ENCODE data around the gene TRIM32. TPM values are rescaled to one million over a fixed set of nuclear protein-coding genes. Genes with fewer than 3 reads are reported as not detected.

TRIM32 gene
- total and polyA plus RNA-seq, 2 donors: 5.5 to 7.6 TPM

- Histone ChIP-seq H3K4me1 (ENCODE audit: control insufficient read depth in 2 of 2, insufficient read depth in 2 of 2, low read length in 2 of 2) (no peaks in the 10 kb centered on the region), H3K27ac (ENCODE audit: low read depth in 1 of 2, low read length in 1 of 2) (no peak overlapping the region), H3K36me3 (ENCODE audit: control insufficient read depth in 2 of 2, insufficient read depth in 2 of 2, low read length in 1 of 2) (no peaks in the 10 kb centered on the region), H3K4me3 (ENCODE audit: low read length in 2 of 2) (no peak overlapping the region), H3K9me3 (ENCODE audit: control insufficient read depth in 2 of 2, insufficient read depth in 1 of 2, low read length in 1 of 2) (no peaks in the 10 kb centered on the region), H3K27me3 (ENCODE audit: control insufficient read depth in 2 of 2, insufficient read depth in 1 of 2, low read length in 1 of 2) (no peaks in the 10 kb centered on the region)
- no peak for DNase-seq (ENCODE audit: low read depth in 6 of 9, low spot score in 9 of 9)
These were observed 39.5 kb downstream of the TRIM32 start for GRCh38 chr9:116726602-116727001.

- DNase-seq (ENCODE audit: low read depth in 6 of 9, low spot score in 9 of 9): no peak
- WGBS: 87% methylated on average over 9 of the region's 9 CpGs
These were observed 46.0 kb downstream of the TRIM32 start for GRCh38 chr9:116733010-116733641.

GRCh38 chr9:116736399-116737151 is 49.5 kb downstream of the TRIM32 start:
- 63% methylated on average over 8 of the region's 8 CpGs for WGBS
- Histone ChIP-seq H3K4me1 (ENCODE audit: control insufficient read depth in 2 of 2, insufficient read depth in 2 of 2, low read length in 2 of 2) (no peaks in the 10 kb centered on the region), H3K4me3 (ENCODE audit: low read length in 2 of 2) (no peak overlapping the region), H3K27ac (ENCODE audit: low read depth in 1 of 2, low read length in 1 of 2) (no peak overlapping the region), H3K36me3 (ENCODE audit: control insufficient read depth in 2 of 2, insufficient read depth in 2 of 2, low read length in 1 of 2) (no peaks in the 10 kb centered on the region), H3K9me3 (ENCODE audit: control insufficient read depth in 2 of 2, insufficient read depth in 1 of 2, low read length in 1 of 2) (no peaks in the 10 kb centered on the region), H3K27me3 (ENCODE audit: control insufficient read depth in 2 of 2, insufficient read depth in 1 of 2, low read length in 1 of 2) (no peaks in the 10 kb centered on the region)
- no peak for DNase-seq (ENCODE audit: low read depth in 6 of 9, low spot score in 9 of 9)

More at GRCh38 chr9:116733010-116733641, 46.0 kb downstream of the TRIM32 start:
- Histone ChIP-seq H3K9me3 (ENCODE audit: control insufficient read depth in 2 of 2, insufficient read depth in 1 of 2, low read length in 1 of 2) (no peaks in the 10 kb centered on the region), H3K4me1 (ENCODE audit: control insufficient read depth in 2 of 2, insufficient read depth in 2 of 2, low read length in 2 of 2) (no peaks in the 10 kb centered on the region), H3K4me3 (ENCODE audit: low read length in 2 of 2) (no peak overlapping the region), H3K27me3 (ENCODE audit: control insufficient read depth in 2 of 2, insufficient read depth in 1 of 2, low read length in 1 of 2) (no peaks in the 10 kb centered on the region), H3K27ac (ENCODE audit: low read depth in 1 of 2, low read length in 1 of 2) (no peak overlapping the region), H3K36me3 (ENCODE audit: control insufficient read depth in 2 of 2, insufficient read depth in 2 of 2, low read length in 1 of 2) (no peaks in the 10 kb centered on the region)

DNA sequence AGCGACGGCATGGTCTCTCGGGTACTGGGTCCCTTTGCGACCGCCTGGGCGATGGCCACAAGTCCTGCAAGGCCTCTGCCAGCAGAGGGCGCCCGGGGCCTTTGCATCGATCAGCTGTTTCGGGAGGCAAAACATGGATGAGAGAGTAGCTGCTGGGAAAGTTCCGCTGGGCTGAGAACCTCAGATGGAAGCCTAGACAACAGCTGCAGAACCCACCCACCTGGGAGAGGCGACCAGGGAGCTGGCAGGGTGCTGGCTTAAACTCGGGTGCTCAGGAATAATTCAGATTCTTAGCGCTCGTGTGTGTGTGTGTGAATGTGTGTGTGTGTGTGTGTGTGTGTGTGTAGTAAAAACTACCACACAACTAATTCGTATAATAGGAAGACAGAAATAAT is 50.0 kb downstream of the TRIM32 start:
- no peak overlapping the region for H3K4me3 ChIP-seq (ENCODE audit: low read length in 2 of 2)
- WGBS: 22% methylated on average over 16 of the region's 16 CpGs
- peak in 8 of 9 donors; percentile 7 to 55 (median 18) for DNase-seq (ENCODE audit: low read depth in 6 of 9, low spot score in 9 of 9)

GRCh38 chr9:116741086-116741740 is 54.1 kb downstream of the TRIM32 start:
- no peaks in the 10 kb centered on the region for H3K36me3 ChIP-seq (ENCODE audit: control insufficient read depth in 2 of 2, insufficient read depth in 2 of 2, low read length in 1 of 2)
- DNase-seq (ENCODE audit: low read depth in 6 of 9, low spot score in 9 of 9): no peak
- H3K27ac ChIP-seq (ENCODE audit: low read depth in 1 of 2, low read length in 1 of 2): no peak overlapping the region
- H3K4me1 ChIP-seq (ENCODE audit: control insufficient read depth in 2 of 2, insufficient read depth in 2 of 2, low read length in 2 of 2): no peaks in the 10 kb centered on the region
- 78% methylated on average over 3 of the region's 3 CpGs for WGBS
- no peak overlapping the region for H3K4me3 ChIP-seq (ENCODE audit: low read length in 2 of 2)
- H3K27me3 ChIP-seq (ENCODE audit: control insufficient read depth in 2 of 2, insufficient read depth in 1 of 2, low read length in 1 of 2): no peaks in the 10 kb centered on the region
- H3K9me3 ChIP-seq (ENCODE audit: control insufficient read depth in 2 of 2, insufficient read depth in 1 of 2, low read length in 1 of 2): no peaks in the 10 kb centered on the region

More for the DNA sequence above, 50.0 kb downstream of the TRIM32 start:
- H3K4me1 ChIP-seq (ENCODE audit: control insufficient read depth in 2 of 2, insufficient read depth in 2 of 2, low read length in 2 of 2): no peaks in the 10 kb centered on the region
- H3K27me3 ChIP-seq (ENCODE audit: control insufficient read depth in 2 of 2, insufficient read depth in 1 of 2, low read length in 1 of 2): no peaks in the 10 kb centered on the region
- H3K27ac ChIP-seq (ENCODE audit: low read depth in 1 of 2, low read length in 1 of 2): no peak overlapping the region
- no peaks in the 10 kb centered on the region for H3K36me3 ChIP-seq (ENCODE audit: control insufficient read depth in 2 of 2, insufficient read depth in 2 of 2, low read length in 1 of 2)
- H3K9me3 ChIP-seq (ENCODE audit: control insufficient read depth in 2 of 2, insufficient read depth in 1 of 2, low read length in 1 of 2): no peaks in the 10 kb centered on the region

GRCh38 chr9:116741742-116742141 is 54.6 kb downstream of the TRIM32 start:
- Histone ChIP-seq H3K36me3 (ENCODE audit: control insufficient read depth in 2 of 2, insufficient read depth in 2 of 2, low read length in 1 of 2) (no peaks in the 10 kb centered on the region), H3K4me3 (ENCODE audit: low read length in 2 of 2) (no peak overlapping the region), H3K4me1 (ENCODE audit: control insufficient read depth in 2 of 2, insufficient read depth in 2 of 2, low read length in 2 of 2) (no peaks in the 10 kb centered on the region), H3K27ac (ENCODE audit: low read depth in 1 of 2, low read length in 1 of 2) (no peak overlapping the region), H3K9me3 (ENCODE audit: control insufficient read depth in 2 of 2, insufficient read depth in 1 of 2, low read length in 1 of 2) (no peaks in the 10 kb centered on the region), H3K27me3 (ENCODE audit: control insufficient read depth in 2 of 2, insufficient read depth in 1 of 2, low read length in 1 of 2) (no peaks in the 10 kb centered on the region)
- WGBS: 84% methylated on average over 2 of the region's 2 CpGs
- no peak for DNase-seq (ENCODE audit: low read depth in 6 of 9, low spot score in 9 of 9)

DNA sequence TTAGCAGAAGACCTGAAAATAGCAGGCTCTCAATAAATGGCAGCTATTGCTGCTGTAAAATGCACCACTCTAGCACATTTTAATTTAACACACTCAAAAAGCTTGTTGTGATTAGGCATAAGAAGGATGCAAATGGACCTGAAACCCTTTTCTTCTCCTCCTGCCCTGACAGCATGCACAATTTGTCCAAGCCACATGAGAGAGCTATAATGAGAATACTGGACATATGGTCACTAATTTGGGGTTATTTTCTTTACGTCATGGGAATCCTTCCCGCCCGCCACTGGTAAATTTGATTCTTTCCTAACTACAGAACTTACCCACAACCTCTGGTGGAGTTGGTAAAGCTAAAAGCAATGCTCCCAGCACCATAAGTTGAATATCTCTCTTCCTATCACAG is 62.1 kb downstream of the TRIM32 start:
- H3K27ac ChIP-seq (ENCODE audit: low read depth in 1 of 2, low read length in 1 of 2): no peak overlapping the region
- no peaks in the 10 kb centered on the region for H3K9me3 ChIP-seq (ENCODE audit: control insufficient read depth in 2 of 2, insufficient read depth in 1 of 2, low read length in 1 of 2)
- H3K4me3 ChIP-seq (ENCODE audit: low read length in 2 of 2): no peak overlapping the region
- DNase-seq (ENCODE audit: low read depth in 6 of 9, low spot score in 9 of 9): no peak
- H3K4me1 ChIP-seq (ENCODE audit: control insufficient read depth in 2 of 2, insufficient read depth in 2 of 2, low read length in 2 of 2): no peaks in the 10 kb centered on the region
- H3K27me3 ChIP-seq (ENCODE audit: control insufficient read depth in 2 of 2, insufficient read depth in 1 of 2, low read length in 1 of 2): no peaks in the 10 kb centered on the region
- no peaks in the 10 kb centered on the region for H3K36me3 ChIP-seq (ENCODE audit: control insufficient read depth in 2 of 2, insufficient read depth in 2 of 2, low read length in 1 of 2)
- WGBS: 97% methylated on average over 3 of the region's 3 CpGs

DNA sequence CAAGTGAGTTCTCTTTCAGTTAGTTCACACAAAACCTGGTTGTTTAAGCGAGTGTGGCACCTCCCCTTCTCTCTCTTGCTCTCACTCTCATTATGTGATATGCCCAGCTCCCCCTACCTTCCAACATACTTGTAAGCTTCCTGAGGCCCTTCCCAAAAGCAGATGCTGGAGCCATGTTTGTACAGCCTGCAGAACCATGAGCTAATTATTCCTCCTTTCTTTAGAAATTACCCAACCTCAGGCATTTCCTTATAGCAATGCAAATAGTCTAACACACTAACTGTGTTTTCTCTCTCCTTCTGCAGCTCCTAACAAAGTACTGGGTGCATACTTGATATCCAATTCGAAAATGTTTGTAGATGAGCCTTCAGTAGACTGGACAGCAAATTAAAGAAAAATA is 62.7 kb downstream of the TRIM32 start:
- H3K36me3 ChIP-seq (ENCODE audit: control insufficient read depth in 2 of 2, insufficient read depth in 2 of 2, low read length in 1 of 2): no peaks in the 10 kb centered on the region
- H3K27ac ChIP-seq (ENCODE audit: low read depth in 1 of 2, low read length in 1 of 2): no peak overlapping the region
- no peaks in the 10 kb centered on the region for H3K9me3 ChIP-seq (ENCODE audit: control insufficient read depth in 2 of 2, insufficient read depth in 1 of 2, low read length in 1 of 2)
- H3K27me3 ChIP-seq (ENCODE audit: control insufficient read depth in 2 of 2, insufficient read depth in 1 of 2, low read length in 1 of 2): no peaks in the 10 kb centered on the region
- no peaks in the 10 kb centered on the region for H3K4me1 ChIP-seq (ENCODE audit: control insufficient read depth in 2 of 2, insufficient read depth in 2 of 2, low read length in 2 of 2)
- H3K4me3 ChIP-seq (ENCODE audit: low read length in 2 of 2): no peak overlapping the region
- no peak for DNase-seq (ENCODE audit: low read depth in 6 of 9, low spot score in 9 of 9)
- 83% methylated on average over 2 of the region's 2 CpGs for WGBS

- no peak overlapping the region for H3K4me3 ChIP-seq (ENCODE audit: low read length in 2 of 2)
- H3K27ac ChIP-seq (ENCODE audit: low read depth in 1 of 2, low read length in 1 of 2): no peak overlapping the region
- no peak for DNase-seq (ENCODE audit: low read depth in 6 of 9, low spot score in 9 of 9)
- H3K4me1 ChIP-seq (ENCODE audit: control insufficient read depth in 2 of 2, insufficient read depth in 2 of 2, low read length in 2 of 2): no peaks in the 10 kb centered on the region
- no peaks in the 10 kb centered on the region for H3K36me3 ChIP-seq (ENCODE audit: control insufficient read depth in 2 of 2, insufficient read depth in 2 of 2, low read length in 1 of 2)
- no peaks in the 10 kb centered on the region for H3K9me3 ChIP-seq (ENCODE audit: control insufficient read depth in 2 of 2, insufficient read depth in 1 of 2, low read length in 1 of 2)
- no peaks in the 10 kb centered on the region for H3K27me3 ChIP-seq (ENCODE audit: control insufficient read depth in 2 of 2, insufficient read depth in 1 of 2, low read length in 1 of 2)
- WGBS: 70% methylated on average over 2 of the region's 2 CpGs
These were observed 63.4 kb downstream of the TRIM32 start for GRCh38 chr9:116750510-116750909.

Data from thymus (tissue), 11 donors.